CD4-positive, CD25-positive, alpha-beta regulatory T cell (primary cell): ENCODE results near the gene CENPF. TPM values are rescaled to one million over a fixed set of nuclear protein-coding genes. Genes with fewer than 3 reads are reported as not detected.

Source experiments
- ATAC-seq, 2 donors: fragments of 150-1000 bp; cut with Tn5 transposase; one replicate each; pipeline ENCODE4 v1.10.0; 2021; ENCODE audit warnings: low read depth in 2 of 2, moderate number of reproducible peaks in 2 of 2, moderate library complexity in 1 of 2
- DNase-seq, 3 donors: peaks; one replicate each; pipeline versions ENCODE4 v3.0.0 to v3.0.0-alpha.2; 2012 to 2022; ENCODE audit warnings: mixed read lengths in 1 of 3
- H3K27ac ChIP-seq: one replicate; pipeline ENCODE4 v1.7.0; 2013; ENCODE audit warnings: mild to moderate bottlenecking, low read length; ENCODE audit not compliant: insufficient read depth, poor library complexity, severe bottlenecking
- H3K27me3 ChIP-seq: one replicate; pipeline ENCODE4 v1.7.0; 2013; ENCODE audit warnings: low read length; ENCODE audit not compliant: control insufficient read depth, insufficient read depth
- H3K36me3 ChIP-seq: one replicate; pipeline ENCODE4 v1.7.0; 2013; ENCODE audit warnings: mild to moderate bottlenecking, low read length, moderate library complexity; ENCODE audit not compliant: control insufficient read depth, insufficient read depth
- H3K4me1 ChIP-seq: 2 replicates; pipeline ENCODE4 v1.7.0; 2013; ENCODE audit warnings: mild to moderate bottlenecking, low read length; ENCODE audit not compliant: insufficient read depth, control insufficient read depth, poor library complexity, severe bottlenecking
- H3K4me3 ChIP-seq: one replicate; pipeline ENCODE4 v1.7.0; 2013; ENCODE audit warnings: low read depth, mild to moderate bottlenecking, low read length, moderate library complexity
- H3K9me3 ChIP-seq, 2 experiments: 1 replicate in 1 of 2; 2 replicates in 1 of 2; pipeline ENCODE4 v1.7.0; 2013; ENCODE audit warnings: low read length in 2 of 2, mild to moderate bottlenecking in 1 of 2, moderate library complexity in 1 of 2; ENCODE audit not compliant: control insufficient read depth in 2 of 2
- H3K27ac Mint-ChIP-seq, 3 donors: one replicate each; pipeline ENCODE4 v1.8.0; 2020 to 2022; ENCODE audit warnings: mild to moderate bottlenecking in 3 of 3, mixed read lengths in 3 of 3, moderate library complexity in 2 of 3
- H3K27me3 Mint-ChIP-seq: one replicate; pipeline ENCODE4 v1.8.0; 2022; ENCODE audit warnings: mild to moderate bottlenecking, mixed read lengths
- H3K36me3 Mint-ChIP-seq: one replicate; pipeline ENCODE4 v1.8.0; 2020; ENCODE audit warnings: mixed read lengths
- H3K4me1 Mint-ChIP-seq, 4 donors: one replicate each; pipeline ENCODE4 v1.8.0; 2020 to 2022; ENCODE audit warnings: mixed read lengths in 4 of 4, mild to moderate bottlenecking in 1 of 4
- H3K4me3 Mint-ChIP-seq, 4 donors: one replicate each; pipeline ENCODE4 v1.8.0; 2020 to 2022; ENCODE audit warnings: mild to moderate bottlenecking in 4 of 4, mixed read lengths in 4 of 4, moderate library complexity in 3 of 4
- H3K9me3 Mint-ChIP-seq, 7 donors: one replicate each; pipeline ENCODE4 v1.8.0; 2020 to 2022; ENCODE audit warnings: mixed read lengths in 7 of 7, mild to moderate bottlenecking in 3 of 7, moderate library complexity in 2 of 7
- polyA plus RNA-seq, 4 donors: library from polyadenylated mRNA; unstranded; fragments of 300-500 nt; fragmentation: Illumina TruSeq; gene quantifications; one replicate each; pipeline ENCODE4 v1.2.3, GENCODE V29; 2021
- total RNA-seq: library from RNA; stranded (reverse); gene quantifications from one replicate; pipeline ENCODE4 v1.2.3, GENCODE V29; 2022

Gene CENPF
- total and polyA plus RNA-seq, 5 donors from 2014 or later = 0.75 to 7.9 (median 1.2) TPM

DNA sequence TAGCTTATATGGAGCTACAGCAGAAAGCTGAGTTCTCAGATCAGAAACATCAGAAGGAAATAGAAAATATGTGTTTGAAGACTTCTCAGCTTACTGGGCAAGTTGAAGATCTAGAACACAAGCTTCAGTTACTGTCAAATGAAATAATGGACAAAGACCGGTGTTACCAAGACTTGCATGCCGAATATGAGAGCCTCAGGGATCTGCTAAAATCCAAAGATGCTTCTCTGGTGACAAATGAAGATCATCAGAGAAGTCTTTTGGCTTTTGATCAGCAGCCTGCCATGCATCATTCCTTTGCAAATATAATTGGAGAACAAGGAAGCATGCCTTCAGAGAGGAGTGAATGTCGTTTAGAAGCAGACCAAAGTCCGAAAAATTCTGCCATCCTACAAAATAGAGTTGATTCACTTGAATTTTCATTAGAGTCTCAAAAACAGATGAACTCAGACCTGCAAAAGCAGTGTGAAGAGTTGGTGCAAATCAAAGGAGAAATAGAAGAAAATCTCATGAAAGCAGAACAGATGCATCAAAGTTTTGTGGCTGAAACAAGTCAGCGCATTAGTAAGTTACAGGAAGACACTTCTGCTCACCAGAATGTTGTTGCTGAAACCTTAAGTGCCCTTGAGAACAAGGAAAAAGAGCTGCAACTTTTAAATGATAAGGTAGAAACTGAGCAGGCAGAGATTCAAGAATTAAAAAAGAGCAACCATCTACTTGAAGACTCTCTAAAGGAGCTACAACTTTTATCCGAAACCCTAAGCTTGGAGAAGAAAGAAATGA, 37.6 kb downstream of the CENPF start:
- no peaks in the 10 kb centered on the region for H3K9me3 Mint-ChIP-seq
- Histone ChIP-seq H3K9me3 (no peaks in the 10 kb centered on the region), H3K27ac (peak overlapping the region; percentile 57), H3K4me3 (peak overlapping the region; percentile 72), H3K36me3 (no peaks in the 10 kb centered on the region), H3K27me3 (no peaks in the 10 kb centered on the region), H3K4me1 (peaks cover 47% of the 10 kb centered on the region)
- H3K36me3 Mint-ChIP-seq = no peaks in the 10 kb centered on the region
- H3K4me3 Mint-ChIP-seq = no peak overlapping the region
- H3K27me3 Mint-ChIP-seq = no peaks in the 10 kb centered on the region
- H3K27ac Mint-ChIP-seq = no peak overlapping the region
- peaks cover 7 to 36% (median 22%) of the 10 kb centered on the region in 4 donors for H3K4me1 Mint-ChIP-seq
- DNase-seq (peak in 2 of 3 donors; percentile 34 to 50), ATAC-seq (peak; percentile 61)

DNA sequence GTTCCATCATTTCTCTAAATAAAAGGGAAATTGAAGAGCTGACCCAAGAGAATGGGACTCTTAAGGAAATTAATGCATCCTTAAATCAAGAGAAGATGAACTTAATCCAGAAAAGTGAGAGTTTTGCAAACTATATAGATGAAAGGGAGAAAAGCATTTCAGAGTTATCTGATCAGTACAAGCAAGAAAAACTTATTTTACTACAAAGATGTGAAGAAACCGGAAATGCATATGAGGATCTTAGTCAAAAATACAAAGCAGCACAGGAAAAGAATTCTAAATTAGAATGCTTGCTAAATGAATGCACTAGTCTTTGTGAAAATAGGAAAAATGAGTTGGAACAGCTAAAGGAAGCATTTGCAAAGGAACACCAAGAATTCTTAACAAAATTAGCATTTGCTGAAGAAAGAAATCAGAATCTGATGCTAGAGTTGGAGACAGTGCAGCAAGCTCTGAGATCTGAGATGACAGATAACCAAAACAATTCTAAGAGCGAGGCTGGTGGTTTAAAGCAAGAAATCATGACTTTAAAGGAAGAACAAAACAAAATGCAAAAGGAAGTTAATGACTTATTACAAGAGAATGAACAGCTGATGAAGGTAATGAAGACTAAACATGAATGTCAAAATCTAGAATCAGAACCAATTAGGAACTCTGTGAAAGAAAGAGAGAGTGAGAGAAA, 38.4 kb downstream of the CENPF start:
- H3K4me1 ChIP-seq = peaks cover 48% of the 10 kb centered on the region
- H3K9me3 ChIP-seq = no peaks in the 10 kb centered on the region
- no peaks in the 10 kb centered on the region for H3K27me3 Mint-ChIP-seq
- DNase-seq = peak in 2 of 3 donors; percentile 30 to 34
- peak overlapping the region; percentile 72 for H3K4me3 ChIP-seq
- no peaks in the 10 kb centered on the region for H3K36me3 ChIP-seq
- no peak overlapping the region for H3K4me3 Mint-ChIP-seq
- H3K27ac Mint-ChIP-seq = no peak overlapping the region
- ATAC-seq = no peak
- H3K9me3 Mint-ChIP-seq = peaks cover 0 to 2% (median 0%) of the 10 kb centered on the region in 7 donors
- H3K36me3 Mint-ChIP-seq = no peaks in the 10 kb centered on the region
- peak overlapping the region; percentile 57 for H3K27ac ChIP-seq
- H3K4me1 Mint-ChIP-seq = peaks cover 9 to 37% (median 25%) of the 10 kb centered on the region in 4 donors
- H3K27me3 ChIP-seq = no peaks in the 10 kb centered on the region

GRCh38 chr1:214643030-214643429, 40.0 kb downstream of the CENPF start:
- Histone ChIP-seq H3K9me3 (no peaks in the 10 kb centered on the region), H3K4me1 (peaks cover 51% of the 10 kb centered on the region), H3K27me3 (no peaks in the 10 kb centered on the region), H3K36me3 (no peaks in the 10 kb centered on the region), H3K4me3 (no peak overlapping the region), H3K27ac (no peak overlapping the region)
- Mint-ChIP-seq H3K36me3 (no peaks in the 10 kb centered on the region), H3K9me3 (peaks cover 0 to 2% (median 0%) of the 10 kb centered on the region in 7 donors), H3K27me3 (no peaks in the 10 kb centered on the region), H3K4me3 (no peak overlapping the region), H3K27ac (no peak overlapping the region), H3K4me1 (peaks cover 7 to 28% (median 21%) of the 10 kb centered on the region in 4 donors)
- DNase-seq (no peak), ATAC-seq (no peak)

DNA sequence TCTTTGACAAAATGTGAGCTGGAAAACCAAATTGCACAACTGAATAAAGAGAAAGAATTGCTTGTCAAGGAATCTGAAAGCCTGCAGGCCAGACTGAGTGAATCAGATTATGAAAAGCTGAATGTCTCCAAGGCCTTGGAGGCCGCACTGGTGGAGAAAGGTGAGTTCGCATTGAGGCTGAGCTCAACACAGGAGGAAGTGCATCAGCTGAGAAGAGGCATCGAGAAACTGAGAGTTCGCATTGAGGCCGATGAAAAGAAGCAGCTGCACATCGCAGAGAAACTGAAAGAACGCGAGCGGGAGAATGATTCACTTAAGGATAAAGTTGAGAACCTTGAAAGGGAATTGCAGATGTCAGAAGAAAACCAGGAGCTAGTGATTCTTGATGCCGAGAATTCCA, 42.7 kb downstream of the CENPF start:
- Mint-ChIP-seq H3K4me3 (peak overlapping the region in 3 of 4 donors; percentile 11 to 66 (median 50)), H3K4me1 (peaks cover 15 to 32% (median 25%) of the 10 kb centered on the region in 4 donors), H3K27me3 (no peaks in the 10 kb centered on the region), H3K9me3 (peaks cover 0 to 2% (median 0%) of the 10 kb centered on the region in 7 donors), H3K36me3 (peaks cover 4% of the 10 kb centered on the region), H3K27ac (peak overlapping the region; percentile 68 to 87 (median 72))
- no peaks in the 10 kb centered on the region for H3K36me3 ChIP-seq
- no peak overlapping the region for H3K27ac ChIP-seq
- ATAC-seq = no peak
- no peaks in the 10 kb centered on the region for H3K9me3 ChIP-seq
- peaks cover 33% of the 10 kb centered on the region for H3K4me1 ChIP-seq
- DNase-seq = no peak
- H3K4me3 ChIP-seq = peak overlapping the region; percentile 9
- H3K27me3 ChIP-seq = no peaks in the 10 kb centered on the region

- Mint-ChIP-seq H3K36me3 (peaks cover 9% of the 10 kb centered on the region), H3K4me3 (no peak overlapping the region)
Observed at GRCh38 chr1:214648801-214649200, 45.8 kb downstream of the CENPF start.

GRCh38 chr1:214649607-214650006, 46.6 kb downstream of the CENPF start:
- Histone ChIP-seq H3K9me3 (no peaks in the 10 kb centered on the region), H3K4me1 (peaks cover 13% of the 10 kb centered on the region), H3K36me3 (no peaks in the 10 kb centered on the region), H3K27me3 (no peaks in the 10 kb centered on the region), H3K27ac (no peak overlapping the region), H3K4me3 (no peak overlapping the region)
- H3K27me3 Mint-ChIP-seq = no peaks in the 10 kb centered on the region
- H3K27ac Mint-ChIP-seq = no peak overlapping the region
- peaks cover 0 to 2% (median 0%) of the 10 kb centered on the region in 7 donors for H3K9me3 Mint-ChIP-seq
- peaks cover 17 to 32% (median 23%) of the 10 kb centered on the region in 4 donors for H3K4me1 Mint-ChIP-seq
- no peak for ATAC-seq
- H3K4me3 Mint-ChIP-seq = no peak overlapping the region
- H3K36me3 Mint-ChIP-seq = peaks cover 12% of the 10 kb centered on the region
- no peak for DNase-seq

More at GRCh38 chr1:214648801-214649200, 45.8 kb downstream of the CENPF start:
- peaks cover 0 to 2% (median 0%) of the 10 kb centered on the region in 7 donors for H3K9me3 Mint-ChIP-seq
- H3K4me1 Mint-ChIP-seq = peaks cover 17 to 32% (median 23%) of the 10 kb centered on the region in 4 donors
- no peaks in the 10 kb centered on the region for H3K27me3 ChIP-seq
- H3K4me1 ChIP-seq = peaks cover 13% of the 10 kb centered on the region
- no peaks in the 10 kb centered on the region for H3K27me3 Mint-ChIP-seq
- H3K4me3 ChIP-seq = no peak overlapping the region
- no peak for DNase-seq
- no peaks in the 10 kb centered on the region for H3K36me3 ChIP-seq
- H3K9me3 ChIP-seq = no peaks in the 10 kb centered on the region
- ATAC-seq = no peak
- no peak overlapping the region for H3K27ac ChIP-seq
- peak overlapping the region in 2 of 3 donors; percentile 10 to 64 for H3K27ac Mint-ChIP-seq

DNA sequence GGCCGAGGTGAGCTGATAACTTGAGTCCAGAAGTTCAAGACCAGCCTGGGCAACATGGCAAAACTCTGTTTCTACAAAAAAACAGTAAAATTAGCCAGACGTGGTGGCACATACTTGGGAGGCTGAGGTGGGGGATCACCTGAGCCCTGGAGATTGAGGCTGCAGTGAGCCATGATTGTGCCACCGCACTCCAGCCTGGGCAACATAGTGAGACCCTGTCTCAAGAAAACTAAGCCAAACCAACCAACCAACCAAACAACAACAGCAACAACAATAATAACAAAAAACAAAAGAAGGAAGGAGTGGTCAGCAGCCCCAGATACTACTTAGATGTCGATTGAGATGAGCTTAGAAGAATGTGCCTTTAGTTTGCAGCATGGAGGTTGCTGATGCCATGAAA, 47.7 kb downstream of the CENPF start:
- Mint-ChIP-seq H3K36me3 (peaks cover 18% of the 10 kb centered on the region), H3K27ac (peak overlapping the region in 1 of 3 donors; percentile 60), H3K9me3 (peaks cover 0 to 2% (median 0%) of the 10 kb centered on the region in 7 donors), H3K27me3 (no peaks in the 10 kb centered on the region), H3K4me1 (peaks cover 15 to 29% (median 23%) of the 10 kb centered on the region in 4 donors), H3K4me3 (no peak overlapping the region)
- Histone ChIP-seq H3K4me3 (no peak overlapping the region), H3K4me1 (peaks cover 8% of the 10 kb centered on the region), H3K36me3 (no peaks in the 10 kb centered on the region), H3K27ac (no peak overlapping the region), H3K9me3 (no peaks in the 10 kb centered on the region), H3K27me3 (no peaks in the 10 kb centered on the region)
- ATAC-seq (no peak), DNase-seq (no peak)
